Smooth muscle cell of the brain vasculature (primary cell): ENCODE data around the gene C19orf81.
A peak's percentile ranks its signal among the peaks of the same experiment; 100 is the strongest.

Experiments used
- DNase-seq: peaks from one replicate; pipeline ENCODE4 v3.0.0-alpha.2; 2012; ENCODE audit warnings: low read depth, low spot score

Gene C19orf81

DNA sequence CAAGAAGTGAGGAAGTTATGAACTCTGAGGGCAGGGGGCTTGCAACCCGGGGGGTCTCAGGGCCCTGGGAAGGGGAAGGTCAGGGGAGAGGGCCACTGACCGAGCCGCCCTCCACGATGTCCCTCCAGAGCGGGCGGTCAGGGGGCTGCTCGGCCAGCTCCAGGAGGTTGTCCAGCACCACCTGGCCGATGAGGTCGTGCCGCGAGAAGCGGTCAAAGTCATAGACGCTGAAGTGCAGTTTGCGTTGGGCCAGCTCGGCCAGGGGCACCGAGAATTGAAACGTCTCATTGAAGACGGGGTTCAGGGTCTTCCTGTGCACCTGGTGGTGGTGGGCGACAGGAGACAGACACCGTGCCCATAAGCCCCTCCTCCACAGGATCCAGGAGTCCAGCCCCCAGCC lies 20.1 kb upstream of the C19orf81 start:
- DNase-seq = no peak

DNA sequence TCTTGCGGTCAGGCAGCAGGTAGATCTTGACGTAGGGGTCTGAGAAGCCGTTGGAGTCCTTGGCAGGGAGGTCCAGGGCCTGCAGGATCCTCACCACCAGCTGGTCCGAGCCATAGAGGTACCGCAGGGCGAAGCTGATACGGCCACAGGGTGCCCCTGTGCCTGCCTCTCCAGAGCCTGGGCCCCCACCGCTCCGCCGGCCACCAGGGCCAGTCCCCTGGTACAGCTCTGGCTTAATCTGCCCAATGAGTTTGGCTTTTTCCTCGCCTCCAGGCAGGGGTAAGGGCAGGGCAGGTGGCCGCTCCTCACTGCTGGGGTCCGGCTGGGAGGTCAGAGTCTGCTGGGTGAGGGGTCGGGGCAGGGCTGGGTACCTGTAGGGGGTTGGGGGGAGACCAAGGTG lies 19.4 kb upstream of the C19orf81 start:
- DNase-seq = no peak

DNA sequence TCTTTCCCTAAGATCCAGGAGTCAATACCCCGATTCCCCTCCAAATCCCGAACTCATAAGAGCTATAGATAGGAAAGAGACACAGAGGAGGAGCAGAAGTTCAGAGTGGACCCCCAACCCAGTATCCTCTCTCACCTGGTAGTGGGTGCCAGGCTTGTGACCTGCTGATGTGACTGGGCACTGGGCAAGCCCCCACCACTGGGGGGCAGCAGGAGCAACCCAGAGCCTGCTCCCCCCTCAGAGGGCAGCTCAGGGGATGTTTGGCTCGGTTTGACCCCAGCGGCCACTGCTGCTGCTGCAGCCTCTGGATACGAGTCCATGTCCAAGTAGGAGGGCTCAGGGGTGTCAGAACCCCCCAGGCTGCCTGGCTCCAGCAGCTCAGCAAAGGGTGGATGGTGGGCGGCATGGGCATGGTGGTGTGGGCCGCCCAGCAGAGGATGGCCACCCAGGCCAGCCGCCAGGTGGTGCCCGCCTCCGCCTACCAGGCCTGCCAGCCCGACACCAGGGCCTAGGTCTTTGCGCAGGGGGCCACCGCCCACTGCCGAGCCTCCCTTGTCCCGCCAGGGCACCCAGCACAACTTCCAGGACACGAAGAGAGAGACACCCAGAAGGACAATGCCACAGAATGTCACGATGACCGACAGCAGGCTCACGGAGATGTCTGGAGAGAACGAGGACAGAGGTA lies 17.0 kb upstream of the C19orf81 start:
- no peak for DNase-seq

DNA sequence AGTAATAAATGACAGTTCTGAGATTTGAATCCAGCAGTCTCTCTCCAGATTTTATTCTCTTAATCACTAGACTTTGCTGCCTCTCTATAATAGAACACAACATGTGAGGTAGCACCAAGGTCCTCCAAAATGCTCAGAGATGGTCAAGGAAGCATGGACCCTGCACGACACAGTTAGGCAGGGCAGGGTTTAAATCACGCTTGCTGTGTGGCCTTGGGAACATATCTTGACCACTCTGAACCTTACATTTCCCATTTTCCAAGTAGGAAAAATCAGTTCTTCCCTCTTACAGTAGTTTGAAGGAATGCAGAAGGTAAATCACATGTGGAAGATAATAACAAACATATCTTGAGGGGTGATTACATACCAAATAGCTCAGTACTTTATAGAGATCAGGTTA lies 15.9 kb upstream of the C19orf81 start:
- no peak for DNase-seq

DNA sequence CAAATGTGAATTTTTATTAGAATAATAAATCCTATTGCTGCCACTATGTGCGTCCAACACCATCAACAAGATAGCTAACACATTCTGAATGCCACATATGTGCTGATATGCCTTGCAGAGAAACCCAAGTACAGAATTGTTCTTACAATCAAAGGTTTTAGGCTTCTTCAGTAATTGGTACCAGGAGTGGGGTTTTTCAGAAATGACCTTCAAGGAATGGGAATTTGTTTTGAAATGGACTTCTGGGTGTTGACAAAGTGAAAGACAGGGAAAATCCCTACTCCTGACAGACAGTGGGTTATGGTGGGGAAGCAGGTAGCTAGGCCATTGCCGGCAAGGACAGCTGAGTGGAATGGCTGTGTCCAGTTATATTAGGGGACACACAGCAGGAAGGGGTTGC lies 15.3 kb upstream of the C19orf81 start:
- DNase-seq = no peak

DNA sequence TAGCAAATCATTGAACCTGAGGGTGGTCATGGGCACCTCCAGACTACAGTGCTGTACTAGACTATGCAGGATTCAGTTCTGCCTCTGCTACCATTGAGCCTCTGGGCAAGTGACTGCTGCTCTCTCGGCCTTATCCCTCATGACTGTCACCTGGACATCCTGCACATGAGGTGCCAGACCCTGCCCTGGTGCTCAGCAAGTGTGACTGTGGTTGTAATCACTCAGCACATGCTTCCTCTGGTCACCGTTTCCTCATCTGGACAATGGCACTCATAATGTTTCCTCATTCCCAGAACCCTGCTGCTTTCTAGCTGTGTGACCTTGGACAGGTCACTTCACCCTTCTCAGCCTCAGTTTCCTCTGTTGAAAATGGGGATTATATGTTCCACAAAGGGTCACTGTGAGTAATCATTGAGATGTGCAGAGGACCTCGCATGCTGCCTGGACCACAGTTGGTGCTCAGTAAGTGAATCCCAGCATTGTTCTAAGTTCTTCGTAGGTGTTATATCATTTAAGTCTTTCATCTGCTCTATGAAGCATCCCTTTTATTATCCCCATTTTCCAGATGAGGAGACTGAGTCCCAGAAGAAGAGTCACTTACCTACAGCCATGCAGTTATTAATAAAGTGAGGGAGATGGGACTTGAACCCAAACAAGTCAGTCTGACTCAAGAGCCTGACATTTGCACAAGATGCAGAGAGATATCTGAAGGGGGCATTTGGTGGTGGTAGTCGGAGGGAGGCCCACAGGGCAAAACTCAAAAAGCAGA lies 12.7 kb upstream of the C19orf81 start:
- DNase-seq = no peak

DNA sequence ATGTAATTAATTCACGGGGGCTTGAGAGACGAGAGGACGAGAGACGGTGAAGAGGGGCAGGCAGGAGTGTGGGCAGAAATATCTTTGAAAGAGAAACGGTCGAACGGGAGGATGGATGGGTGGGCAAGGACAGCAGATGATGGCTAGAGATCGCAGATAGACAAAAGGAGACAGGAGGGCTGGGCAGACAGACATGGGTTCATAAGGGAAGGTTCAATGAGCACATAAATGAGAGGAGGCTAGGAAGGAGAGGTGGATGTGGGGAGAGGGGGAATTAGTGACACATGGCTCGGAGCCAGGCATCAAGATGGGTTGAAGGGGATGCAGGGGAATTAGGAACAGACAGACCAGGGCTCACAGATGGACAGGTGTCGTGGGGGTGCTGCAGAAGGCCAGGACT lies 10.6 kb upstream of the C19orf81 start:
- no peak for DNase-seq

DNA sequence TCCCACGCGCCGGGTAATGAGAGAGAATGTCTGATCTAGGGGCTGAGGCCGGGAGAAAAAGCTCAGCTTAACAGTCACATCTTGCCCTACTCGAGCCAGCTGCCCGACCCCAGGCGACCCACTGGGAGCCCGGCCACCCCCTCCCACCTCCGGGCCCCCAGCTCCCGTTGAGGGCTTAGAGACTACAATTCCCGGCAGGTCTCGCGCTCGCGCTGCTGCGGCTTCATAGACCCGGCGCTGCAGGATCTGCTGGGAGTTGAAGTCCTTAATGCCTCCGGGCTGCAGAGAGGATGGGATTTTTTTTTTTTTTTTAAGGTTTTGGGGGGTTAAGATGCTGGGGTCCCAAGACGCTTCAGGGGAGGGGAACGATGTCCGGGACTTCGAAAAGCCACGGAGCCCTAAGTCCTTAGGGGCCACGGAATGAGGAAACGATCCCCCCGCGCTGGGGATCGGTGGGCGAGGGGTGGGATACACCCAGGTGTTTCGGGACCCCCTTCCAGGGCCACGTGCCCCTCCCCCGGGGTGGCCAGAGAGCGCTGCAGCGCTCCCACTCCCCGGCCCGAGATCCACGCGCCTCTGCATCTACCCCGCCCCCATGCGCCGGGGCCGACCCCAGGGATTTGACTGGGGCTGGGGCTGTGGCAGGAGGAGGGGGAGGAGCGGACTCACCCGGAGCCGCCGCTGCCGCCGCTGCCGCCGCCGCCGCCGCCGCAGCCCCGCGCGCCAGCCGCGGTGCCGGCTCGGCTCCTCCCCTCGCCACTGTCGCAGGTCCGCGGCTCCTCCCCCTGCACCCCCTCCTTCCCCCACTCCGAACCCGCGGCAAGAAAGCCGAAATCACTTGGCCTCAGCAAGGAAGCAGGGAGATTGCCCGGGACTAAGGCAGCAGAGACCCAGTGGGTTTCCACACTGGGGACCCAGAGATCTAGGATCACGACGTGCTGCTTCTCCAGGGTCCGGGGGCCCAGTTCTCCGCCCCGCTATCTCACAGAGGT lies 9.8 kb upstream of the C19orf81 start, which contains the start of gene SYT3:
Gene SYT3 (minus strand): TSS at position 761 of the 992 bp plus-strand sequence. CDS start 2,470 bp downstream, outside the sequence.
- no peak for DNase-seq

DNA sequence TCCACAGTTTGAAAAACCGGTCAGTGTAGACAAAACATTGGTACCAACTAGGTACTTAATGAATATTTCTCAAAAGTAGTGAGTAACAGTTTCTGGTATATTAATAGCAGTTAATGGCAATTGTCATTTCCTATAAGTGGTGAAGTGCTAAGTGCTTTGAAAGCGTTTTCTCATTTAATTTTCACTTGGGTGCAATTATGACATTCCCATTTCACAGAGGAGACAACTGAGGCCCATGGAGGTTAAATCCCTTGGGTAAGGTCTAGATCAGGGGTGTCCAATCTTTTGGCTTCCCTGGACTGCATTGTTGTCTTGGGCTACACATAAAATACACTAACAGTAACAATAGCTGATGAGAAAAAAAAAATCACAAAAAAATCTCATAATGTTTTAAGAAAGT lies 8.9 kb upstream of the C19orf81 start:
- no peak for DNase-seq

DNA sequence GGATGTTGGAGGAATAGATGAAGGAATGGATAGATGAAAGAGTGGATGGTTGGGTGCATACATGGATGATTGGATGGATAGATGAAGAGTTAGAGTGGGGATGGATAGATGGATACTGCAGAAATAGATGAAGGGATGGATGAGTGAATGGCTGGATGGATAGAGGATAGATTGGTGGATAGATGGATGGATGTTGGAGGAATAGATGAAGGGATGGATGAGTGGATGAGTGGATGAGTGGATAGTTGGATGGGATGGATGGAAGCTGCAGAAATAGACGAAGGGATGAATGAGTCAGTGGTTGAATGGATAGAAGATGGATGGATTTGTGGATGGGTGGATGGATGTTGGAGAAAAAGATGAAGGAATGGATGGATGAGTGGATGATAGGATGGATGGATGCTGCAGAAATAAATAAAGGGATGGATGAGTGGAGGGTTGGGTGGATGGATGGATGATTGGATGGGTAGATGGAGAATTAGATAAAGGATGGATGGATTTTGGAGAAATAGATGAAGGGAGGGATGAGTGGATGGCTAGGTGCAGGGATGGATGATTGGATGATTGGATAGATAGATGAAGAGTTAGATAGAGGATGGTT lies 4.8 kb upstream of the C19orf81 start:
- no peak for DNase-seq

DNA sequence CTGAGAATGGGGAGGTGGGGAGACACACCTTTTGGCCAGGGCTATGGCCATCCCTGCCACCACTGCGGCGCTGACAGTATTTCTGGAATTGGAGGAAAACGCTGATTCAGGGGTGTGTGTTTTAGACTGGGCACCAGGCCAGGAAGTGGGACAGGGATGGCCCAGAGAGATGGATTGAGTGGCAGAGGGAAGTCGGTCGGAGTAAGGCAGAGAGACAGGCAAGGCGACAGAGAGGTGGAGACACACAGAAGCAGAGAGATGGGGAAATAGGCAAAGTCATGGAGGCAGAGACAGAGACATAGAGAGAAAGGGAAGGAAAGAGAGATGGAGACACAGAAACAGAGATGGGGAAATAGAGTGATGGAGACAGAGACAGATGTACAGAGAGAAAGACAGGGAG lies 4.1 kb upstream of the C19orf81 start:
- DNase-seq = no peak

DNA sequence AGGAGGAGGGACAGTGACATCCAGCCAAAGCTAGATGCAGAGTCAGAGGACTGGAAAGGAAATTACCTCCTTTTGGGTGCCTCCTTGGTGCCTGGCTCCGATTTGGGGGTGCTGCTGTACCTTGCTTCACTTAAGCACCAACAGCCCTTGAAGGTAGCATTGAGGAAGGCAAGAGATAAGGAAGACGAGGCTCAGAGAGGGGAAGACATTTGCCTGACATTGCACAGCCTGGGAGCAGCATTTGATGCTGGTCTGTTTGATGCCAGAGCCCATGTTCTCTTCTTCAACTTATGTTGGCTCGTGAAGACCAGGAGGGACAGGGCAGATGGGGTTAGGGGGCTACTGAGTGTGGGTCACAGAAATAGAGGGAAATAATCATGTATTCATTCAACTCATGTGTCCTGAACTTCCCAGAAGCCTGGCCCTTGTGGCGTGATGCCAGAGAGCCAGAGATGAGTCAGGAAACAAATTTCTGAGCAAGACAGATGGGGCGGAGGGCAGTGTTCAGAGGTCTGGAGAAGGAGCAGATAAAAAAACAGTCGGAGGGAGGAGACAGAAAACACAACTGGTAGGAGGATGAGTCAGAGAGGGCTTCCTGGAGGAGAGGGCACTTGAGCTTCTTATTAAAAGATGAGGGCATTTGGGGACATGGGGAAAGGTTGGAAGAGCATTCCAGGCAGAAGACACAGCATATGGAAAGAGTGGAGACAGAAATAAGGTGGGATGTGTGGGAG lies 3.0 kb upstream of the C19orf81 start:
- no peak for DNase-seq

DNA sequence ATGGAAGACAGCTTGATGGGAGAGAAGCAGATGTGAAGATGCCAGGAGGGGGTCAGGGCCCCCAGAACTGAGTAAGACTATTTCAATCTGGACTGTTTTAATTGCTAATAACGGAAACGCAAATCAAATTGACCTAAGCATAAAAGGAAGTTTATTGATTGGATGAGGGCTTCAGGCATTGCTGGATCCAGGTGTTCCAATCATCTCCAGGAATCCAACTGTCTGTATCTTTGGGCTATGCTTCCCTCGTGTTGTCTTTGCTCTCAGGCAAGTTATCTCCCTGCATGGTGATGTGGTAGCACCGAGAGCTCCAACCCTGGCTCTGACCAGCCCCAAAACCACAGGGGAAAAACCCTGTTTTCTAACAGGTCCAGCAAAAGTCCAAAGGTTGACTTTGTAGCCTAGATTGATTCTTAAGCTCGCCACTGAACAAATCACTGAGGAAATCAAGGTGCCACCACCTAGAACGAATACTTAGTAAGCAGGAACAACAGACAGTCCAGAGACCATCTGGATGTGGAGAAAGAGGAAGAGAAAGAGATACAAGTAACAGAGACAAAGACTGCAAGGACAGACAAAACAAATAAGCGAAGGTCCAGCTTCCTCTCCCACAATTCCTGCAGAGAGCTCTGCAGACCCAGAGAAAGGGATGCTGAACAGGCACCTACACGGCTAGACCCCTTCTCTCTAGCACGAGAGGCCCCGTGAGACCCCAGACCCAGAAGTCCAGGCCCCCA lies 1.2 kb upstream of the C19orf81 start:
- DNase-seq = no peak

DNA sequence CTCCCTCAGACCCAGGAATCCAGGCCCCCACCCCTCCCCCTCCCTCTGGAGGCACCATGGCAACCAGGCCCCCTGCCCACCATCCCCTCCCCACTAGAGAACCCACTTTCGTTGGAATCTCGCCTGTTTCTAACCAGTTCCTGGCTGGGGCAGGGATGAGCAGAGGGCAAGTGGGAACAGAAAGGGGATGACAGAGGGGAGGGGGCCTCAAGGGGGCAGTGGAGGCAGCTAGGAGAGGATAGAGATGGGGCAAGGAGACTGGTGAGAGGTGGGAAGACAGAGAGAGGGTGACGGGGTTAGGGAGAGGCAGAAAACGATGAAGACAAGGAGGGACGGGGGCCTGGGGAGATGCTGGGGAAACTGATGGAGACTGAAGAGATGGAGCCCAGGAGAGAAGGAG lies 586 bp upstream of the C19orf81 start:
- DNase-seq = no peak

DNA sequence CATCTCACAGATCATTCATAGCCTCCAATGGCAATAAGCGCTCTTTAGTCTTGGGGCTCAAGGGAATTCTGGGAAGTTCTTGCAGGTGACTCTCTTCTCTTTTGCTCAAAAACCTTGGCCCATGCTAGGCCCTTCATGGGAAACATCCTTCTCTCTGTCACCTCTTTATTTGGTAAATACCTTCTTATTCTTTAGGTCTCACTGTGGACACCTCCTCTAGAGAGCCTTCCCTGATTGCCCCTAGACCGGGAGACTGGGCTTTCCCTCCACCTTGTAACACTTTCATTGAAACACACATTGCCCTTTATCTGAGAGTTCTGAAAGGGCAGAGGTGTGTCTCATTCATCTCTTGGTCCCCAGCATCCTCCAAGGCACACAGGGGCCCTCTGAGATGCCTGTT lies 1.9 kb downstream of the C19orf81 start:
- DNase-seq = no peak

DNA sequence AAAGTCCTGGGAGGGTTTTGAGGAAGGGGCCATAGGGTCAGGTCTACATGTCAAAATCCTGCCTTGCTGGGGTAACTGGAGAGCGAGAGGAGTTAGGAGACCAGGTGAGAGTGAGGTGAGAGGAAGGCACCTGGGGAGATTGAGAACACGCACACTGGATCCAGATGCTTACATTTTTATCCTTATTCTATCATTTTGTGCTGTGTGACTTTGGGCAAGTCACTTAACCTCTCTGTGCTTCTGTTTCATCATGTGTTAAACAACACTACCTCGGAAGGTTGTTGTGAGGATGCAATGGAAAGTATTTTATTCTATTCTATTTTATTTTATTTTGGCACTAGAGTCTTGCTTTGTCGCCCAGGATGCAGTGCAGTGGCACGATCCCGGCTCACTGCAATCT lies 3.5 kb downstream of the C19orf81 start:
- DNase-seq = no peak

DNA sequence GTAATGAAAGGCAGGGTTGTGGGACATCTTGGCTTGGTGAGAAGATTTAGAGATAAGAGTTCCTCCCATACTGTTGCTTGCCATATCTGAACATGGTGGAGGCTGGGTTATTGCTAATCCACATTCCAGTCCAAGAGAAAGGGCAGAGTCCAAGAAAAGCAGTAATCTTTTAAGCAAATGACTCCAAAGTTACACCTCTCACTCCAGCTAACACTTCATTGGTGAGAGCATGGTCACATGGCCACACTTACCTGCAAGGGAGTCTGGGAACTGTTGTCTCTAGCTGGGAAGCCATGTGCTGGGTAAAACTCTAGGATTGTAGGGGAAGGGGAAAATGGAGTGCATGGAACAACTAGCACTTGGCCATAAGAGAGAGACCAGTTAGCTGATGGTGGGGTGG lies 5.6 kb downstream of the C19orf81 start:
- DNase-seq = no peak

DNA sequence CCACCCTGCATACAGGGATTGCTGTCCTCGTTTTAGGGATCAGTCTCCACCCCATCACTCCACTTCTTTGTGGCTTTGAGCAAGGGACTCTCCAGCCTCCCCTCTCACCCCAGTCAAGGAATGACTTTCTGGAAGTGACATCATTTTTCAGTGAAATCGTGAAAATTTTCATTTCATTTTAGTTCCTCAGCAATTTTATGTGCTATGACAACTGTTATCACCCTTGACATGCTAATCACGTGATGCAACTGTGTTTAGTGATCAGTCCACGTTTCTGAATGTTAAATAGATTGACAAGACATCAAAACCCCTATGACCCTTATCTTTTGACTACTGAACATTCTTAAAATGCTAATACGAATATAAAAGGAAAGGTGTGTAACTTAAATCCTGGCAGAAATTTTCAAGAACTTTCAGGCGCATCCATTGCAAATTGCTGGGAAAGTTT lies 8.0 kb downstream of the C19orf81 start:
- no peak for DNase-seq

DNA sequence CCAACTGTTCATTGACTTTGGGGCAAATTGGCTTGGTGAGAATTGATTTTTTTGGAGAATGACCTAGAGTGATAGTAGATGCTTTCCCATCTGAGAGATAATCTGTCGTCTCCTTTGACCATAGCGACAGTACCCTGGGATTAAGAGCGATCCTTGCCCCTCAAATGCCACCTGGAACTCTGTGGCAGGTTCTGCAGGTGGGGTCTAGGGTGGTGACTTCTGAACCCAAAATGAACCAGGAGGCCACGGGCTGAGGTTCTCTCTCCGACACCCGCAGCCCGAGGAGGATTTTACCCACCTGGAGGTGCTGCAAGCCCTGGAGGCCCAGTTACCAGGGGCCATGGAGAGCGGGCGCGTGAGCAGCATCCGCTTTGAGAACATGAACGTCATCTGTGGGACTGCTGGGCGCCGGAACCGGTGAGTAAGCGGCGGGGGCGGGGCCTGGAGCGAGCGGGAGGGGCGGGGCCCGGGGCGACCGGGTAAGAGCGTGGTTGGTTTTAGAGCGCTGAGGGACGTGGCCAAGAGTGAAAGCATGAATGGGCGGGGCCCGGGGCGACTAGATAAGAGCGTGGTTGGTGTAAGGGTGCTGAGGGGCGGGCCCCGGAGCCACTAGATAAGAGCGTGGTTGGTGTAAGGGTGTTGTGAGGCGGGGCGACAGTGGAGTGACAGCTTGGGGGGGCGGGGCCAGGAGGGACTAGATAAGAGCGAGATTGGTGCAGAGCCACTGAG lies 8.6 kb downstream of the C19orf81 start:
- DNase-seq = peak; percentile 47
